Gastrocnemius medialis (tissue), 4 donors: ENCODE measurements around the gene STK33.

Experiments used
- CTCF ChIP-seq, 5 experiments: fragments of 450-650 bp in 3 of 5; fragments of 200-600 bp in 2 of 5; sonication (generic) in 2 of 5; IDR thresholded peaks in 4 of 5; conservative IDR thresholded peaks in 1 of 5; 1 replicate in 4 of 5; 2 replicates in 1 of 5; pipeline ENCODE4 v1.5.1; 2016 to 2019; ENCODE audit warnings: antibody characterized with exemption in 5 of 5, mild to moderate bottlenecking in 3 of 5, moderate library complexity in 3 of 5
- POLR2A ChIP-seq, 2 donors: fragments of 450-650 bp; IDR thresholded peaks; one replicate each; pipeline ENCODE4 v1.6.1; 2017; ENCODE audit warnings: antibody characterized with exemption in 2 of 2, mild to moderate bottlenecking in 2 of 2, moderate library complexity in 2 of 2

- TF ChIP-seq CTCF (IDR thresholded peaks at IDR 0.05 in 4 of 5, conservative IDR thresholded peaks at IDR 0.05 in 1 of 5) (no peak), POLR2A (IDR thresholded peaks at IDR 0.05) (no peak)
Measured at GRCh38 chr11:8639655-8640054, 45.6 kb upstream of the STK33 start.
